ENCODE measurements around the gene UPF3A. TPM values are rescaled to one million over a fixed set of nuclear protein-coding genes. Genes with fewer than 3 reads are reported as not detected.
A peak's percentile ranks its signal among the peaks of the same experiment; 100 is the strongest.

The UPF3A gene
- total RNA-seq, 2 donors from 2014 or later: 29.0 to 32.6 TPM

GRCh38 chr13:114296902-114297301 lies 15.5 kb downstream of the UPF3A start:
- no peak for DNase-seq
- no peak for ATAC-seq
- intact Hi-C loops (cut with DNase I, micrococcal nuclease): no loop called here

GRCh38 chr13:114298866-114299265 lies 17.5 kb downstream of the UPF3A start:
- ATAC-seq (no peak), DNase-seq (no peak)
- intact Hi-C loops (cut with DNase I, micrococcal nuclease): no loop called here

DNA sequence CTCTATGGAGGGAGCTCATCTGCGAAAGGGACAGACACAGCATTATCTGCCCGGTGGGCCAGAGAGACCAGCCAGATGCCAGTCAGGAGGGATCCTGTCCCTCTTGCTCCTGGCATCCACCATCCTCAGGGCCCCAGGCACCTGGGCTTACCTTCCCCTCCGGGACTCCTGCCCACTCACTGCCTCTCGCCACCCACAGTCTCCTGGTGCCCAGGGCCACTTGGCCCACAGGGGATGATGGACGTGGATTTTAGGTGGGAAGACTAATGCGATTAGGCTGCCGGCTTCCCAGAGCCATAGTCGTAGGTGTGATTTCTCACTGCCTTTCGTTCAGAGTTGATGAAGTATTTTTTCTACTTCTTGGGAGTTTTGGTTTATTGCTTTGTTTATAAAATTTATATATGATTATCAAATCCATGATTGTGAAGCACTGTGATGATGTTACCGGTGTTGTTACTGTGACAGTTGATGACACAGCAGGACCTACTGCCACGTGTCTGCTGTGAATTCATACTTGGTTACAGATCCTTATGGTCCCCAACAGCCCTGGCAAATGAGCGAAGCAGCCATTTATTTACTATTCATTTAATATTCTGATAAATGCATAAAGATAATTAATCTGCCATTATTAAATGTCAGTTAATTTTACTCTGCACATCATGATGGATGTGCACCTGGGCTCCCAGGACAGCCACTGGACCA lies 18.4 kb downstream of the UPF3A start:
- no peak for ATAC-seq
- no peak for DNase-seq
- intact Hi-C loops (cut with DNase I, micrococcal nuclease): no loop called here

DNA sequence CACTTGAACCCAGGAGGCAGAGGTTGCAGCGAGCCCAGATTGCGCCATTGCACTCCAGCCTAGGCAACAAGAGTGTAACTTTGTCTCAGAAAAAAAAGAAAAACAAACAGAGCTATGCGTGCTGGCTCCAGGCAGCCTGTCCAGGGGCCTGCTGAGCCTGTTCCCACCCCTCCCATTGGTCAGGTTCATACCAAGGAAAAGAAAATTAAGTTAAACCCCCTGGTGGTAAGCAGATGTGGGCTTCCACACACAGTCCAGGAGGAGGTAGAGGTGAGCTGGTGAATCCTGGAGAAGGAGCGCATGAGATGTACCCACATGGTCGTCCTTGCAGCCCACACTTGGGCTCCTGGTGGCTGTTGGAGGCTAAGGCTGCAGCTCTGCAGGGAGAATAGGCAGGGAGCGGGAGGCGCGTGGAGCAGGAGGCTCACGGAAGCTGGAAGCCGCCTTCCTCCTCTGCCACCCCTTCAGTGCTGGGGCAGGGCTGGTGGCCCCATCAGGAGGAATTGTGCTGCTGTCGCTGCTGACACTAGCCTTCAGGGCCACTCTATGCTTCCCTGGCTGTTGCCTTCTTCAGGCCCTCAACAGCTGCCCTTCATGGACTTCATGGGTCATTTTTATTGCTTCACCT lies 22.4 kb downstream of the UPF3A start:
- no peak for DNase-seq
- intact Hi-C loops (cut with DNase I, micrococcal nuclease): no loop called here
- ATAC-seq: no peak

DNA sequence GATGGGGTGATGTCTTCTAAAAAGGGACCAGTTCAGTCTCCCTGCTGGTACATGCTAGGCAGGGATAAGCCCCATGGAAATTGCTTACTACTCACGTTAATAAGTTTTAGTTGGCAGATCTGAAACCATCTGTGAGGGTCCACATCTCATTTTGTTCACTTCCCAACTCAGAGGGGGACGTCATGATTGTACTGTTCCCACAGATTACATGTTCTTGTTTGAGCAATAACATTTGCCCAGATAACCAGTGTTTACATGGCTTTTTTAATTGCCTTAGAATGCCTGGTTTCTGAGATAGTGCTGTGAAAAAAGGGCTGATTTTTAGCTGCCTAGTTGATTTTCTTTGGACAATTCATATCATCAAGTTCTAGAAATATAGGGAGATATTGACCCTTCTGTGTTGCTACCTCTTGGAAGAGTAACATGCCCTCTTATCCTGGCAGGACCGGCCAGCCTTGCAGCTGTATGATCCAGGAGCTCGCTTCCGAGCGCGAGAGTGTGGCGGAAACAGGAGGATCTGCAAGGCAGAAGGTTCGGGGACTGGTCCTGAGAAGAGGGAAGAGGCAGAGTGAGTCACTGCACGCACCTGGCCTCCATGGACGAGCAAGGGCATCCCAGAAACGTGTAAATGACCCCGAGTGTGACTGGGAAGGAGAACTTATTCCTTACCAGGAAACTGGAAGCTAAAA lies 23.1 kb downstream of the UPF3A start:
- intact Hi-C loops (cut with DNase I, micrococcal nuclease): no loop called here
- ATAC-seq (no peak), DNase-seq (no peak)

DNA sequence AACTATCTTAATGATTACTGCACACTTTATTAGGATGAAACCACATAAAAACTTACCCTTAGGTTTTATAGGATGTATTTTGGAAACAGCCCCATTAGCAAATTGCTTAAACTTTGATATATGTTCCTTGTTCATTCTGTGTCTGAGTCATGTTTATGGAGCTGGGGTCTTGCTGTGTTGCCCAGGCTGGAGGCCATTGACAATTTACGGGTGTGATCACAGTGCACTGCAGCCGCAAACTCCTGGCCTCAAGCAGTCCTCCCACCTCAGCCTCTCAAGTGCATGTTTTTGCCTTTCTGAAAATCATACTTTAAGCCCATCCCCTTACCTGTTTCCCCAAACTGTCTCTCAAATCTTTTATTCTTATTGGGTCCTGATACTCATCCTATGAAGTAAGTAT lies 27.7 kb downstream of the UPF3A start:
- no peak for ATAC-seq
- intact Hi-C loops (cut with DNase I, micrococcal nuclease): no loop called here
- no peak for DNase-seq

GRCh38 chr13:114309806-114310410 lies 28.5 kb downstream of the UPF3A start:
- no peak for DNase-seq
- intact Hi-C loops (cut with DNase I, micrococcal nuclease): no loop called here
- no peak for ATAC-seq

DNA sequence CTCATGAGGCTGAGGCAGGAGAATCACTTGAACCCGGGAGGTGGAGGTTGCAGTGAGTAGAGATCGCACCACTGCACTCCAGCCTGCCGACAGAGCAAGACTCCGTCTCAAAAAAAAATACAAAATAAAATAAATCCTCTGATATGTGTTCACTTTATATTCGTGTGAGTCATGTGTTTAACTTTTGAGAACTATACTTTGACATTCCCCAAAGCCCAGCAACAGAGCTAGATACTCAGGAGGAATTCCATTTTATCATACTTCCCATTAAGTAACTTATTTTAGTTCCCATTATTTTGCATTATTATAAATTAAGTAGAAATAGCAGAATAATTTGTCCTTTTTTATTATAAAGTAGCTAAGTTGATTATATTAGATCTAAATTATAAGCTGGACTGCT lies 29.6 kb downstream of the UPF3A start:
- intact Hi-C loops (cut with DNase I, micrococcal nuclease): no loop called here
- ATAC-seq: no peak
- DNase-seq: no peak

DNA sequence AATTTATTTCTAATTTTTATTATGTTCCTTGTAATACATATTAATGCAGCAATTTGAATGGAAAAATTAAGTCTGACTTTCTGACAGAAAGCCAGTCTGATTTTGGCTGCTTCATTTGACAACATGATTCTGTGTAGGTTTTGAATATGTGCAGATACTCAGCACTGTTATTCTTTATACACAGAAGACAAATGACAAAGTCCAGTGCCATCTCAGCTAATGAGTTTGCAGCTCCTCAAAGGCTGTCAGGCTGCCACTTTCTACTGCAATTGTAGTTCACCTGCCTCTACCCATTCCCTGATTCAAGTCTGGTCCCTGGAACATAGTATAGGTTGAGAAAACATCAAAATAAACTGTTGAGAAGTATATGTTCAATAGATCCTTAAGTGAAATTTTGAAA lies 30.0 kb downstream of the UPF3A start:
- DNase-seq (no peak), ATAC-seq (no peak)
- intact Hi-C loops (cut with DNase I, micrococcal nuclease): no loop called here

GRCh38 chr13:114311908-114312307 lies 30.5 kb downstream of the UPF3A start:
- DNase-seq: no peak
- intact Hi-C loops (cut with DNase I, micrococcal nuclease): no loop called here
- ATAC-seq: no peak

DNA sequence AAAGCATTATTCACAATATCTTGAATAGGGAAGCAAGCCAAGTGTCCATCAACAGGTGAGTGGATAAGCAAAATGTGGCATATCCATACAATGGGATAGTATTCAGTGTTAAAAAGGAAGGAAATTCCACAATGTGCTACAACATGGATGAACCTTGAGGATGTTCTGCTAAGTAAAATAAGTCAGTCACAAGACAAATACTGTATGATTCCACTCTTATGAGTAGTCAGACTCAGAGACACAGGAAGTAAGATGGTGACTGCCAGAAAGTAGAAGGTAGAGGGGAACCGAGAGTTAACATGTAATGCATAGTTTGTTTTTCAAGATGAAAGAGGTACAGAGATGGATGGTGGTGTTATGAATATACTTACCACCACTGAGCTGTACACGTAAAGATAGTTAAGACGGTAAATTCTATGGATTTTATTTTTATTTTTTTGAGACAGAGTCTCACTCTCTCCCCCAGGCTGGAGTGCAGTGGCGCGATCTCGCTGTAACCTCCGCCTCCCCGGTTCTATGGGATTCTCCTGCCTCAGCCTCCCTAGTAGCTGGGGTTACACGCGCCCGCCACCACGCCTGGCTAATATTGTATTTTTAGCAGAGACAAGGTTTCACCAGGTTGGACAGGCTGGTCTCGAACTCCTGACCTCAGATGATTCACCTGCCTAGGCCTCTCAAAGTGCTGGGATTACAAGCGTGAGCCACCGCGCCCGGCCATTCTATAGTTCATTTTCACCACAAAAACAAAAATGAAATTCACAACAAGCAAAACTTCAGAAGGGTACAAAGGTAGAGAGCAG lies 31.9 kb downstream of the UPF3A start:
- ATAC-seq (no peak), DNase-seq (peak in 1 of 2 donors; percentile 23)
- intact Hi-C loops (cut with DNase I, micrococcal nuclease): no loop called here

GRCh38 chr13:114314074-114314912 lies 32.9 kb downstream of the UPF3A start, which contains the start of gene CHAMP1:
CHAMP1 (plus strand) TSS chr13:114314503; CDS start chr13:114323843, 9,340 bp downstream.
- DNase-seq (peak; percentile 94 to 97), ATAC-seq (peak; percentile 94)
- intact Hi-C loops (cut with DNase I, micrococcal nuclease): no loop called here

DNA sequence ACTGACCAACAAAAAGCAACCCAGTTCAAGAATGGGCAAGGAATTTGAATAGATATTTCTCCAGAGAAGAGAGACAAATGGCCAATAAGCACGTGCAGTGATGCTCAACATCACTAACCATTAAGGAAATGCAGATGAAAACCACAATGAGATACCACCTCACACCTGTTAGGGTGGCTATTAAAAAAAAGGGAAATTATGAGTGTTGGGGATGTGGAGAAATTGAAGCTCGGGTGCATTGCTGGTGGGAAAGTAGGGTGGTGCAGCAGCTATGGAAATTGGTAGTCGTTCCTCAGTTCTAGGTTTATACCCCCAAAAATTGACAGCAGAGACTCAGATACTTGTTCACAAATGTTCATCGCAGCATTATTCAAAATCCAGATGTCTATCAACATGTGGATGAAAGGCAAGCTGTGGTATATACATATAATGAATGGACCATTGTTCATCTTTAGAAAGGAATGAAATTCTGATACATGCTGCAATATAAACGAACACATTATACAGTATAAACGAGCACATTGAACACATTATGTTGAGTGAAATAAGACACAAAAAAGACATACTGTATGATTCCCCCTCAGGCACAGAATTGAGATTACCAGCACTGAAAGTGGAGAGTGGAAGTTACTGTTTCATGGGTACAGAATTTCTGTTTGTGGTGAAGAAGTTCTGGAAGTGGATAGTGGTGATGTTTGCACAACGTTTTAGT lies 33.8 kb downstream of the UPF3A start:
- DNase-seq (no peak), ATAC-seq (no peak)
- intact Hi-C loops (cut with DNase I, micrococcal nuclease): no loop called here

DNA sequence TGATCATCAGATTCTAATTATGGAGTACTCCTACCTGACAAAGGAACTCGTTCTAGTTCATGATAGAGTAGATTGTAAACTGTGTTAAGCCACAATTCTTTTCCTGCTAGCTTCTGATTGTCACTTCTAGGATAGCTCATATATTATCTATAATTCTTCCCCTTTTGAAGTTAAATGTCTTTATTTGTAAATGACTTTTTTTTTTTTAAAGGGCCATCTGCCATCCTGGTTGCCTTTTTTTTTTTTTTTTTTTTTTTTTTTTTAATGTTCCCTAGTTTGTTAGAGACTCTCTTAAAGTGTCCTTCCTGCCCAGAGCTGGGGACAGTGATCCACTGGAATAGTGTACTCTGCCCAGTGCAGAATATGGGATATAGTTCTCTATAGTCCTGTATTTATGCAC lies 37.2 kb downstream of the UPF3A start:
- DNase-seq (no peak), ATAC-seq (no peak)
- intact Hi-C loops (cut with DNase I, micrococcal nuclease): no loop called here

DNA sequence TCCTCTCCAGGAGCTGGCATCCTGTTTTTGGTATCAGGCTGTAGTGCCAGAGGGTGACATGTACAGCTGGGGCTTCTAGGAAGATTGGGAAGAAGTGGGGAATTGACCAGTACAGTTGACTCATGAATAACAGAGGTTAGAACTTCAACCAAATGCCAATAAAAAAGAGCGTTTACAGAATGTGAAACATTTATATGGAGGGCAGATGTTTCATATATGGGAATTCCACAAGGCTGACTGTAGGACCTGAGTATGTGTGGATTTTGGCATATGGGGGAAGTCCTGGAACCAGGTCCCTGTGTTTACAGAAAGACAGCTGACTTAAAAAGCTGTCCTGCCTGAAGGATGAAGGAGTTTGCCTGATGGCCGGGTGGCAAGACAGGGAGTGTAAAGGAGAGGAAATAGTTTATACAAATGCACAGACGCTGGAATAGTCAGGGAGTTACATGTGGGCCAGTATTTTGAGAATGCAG lies 38.1 kb downstream of the UPF3A start:
- ATAC-seq (no peak), DNase-seq (no peak)
- intact Hi-C loops (cut with DNase I, micrococcal nuclease): no loop called here

GRCh38 chr13:114320065-114320464 lies 38.7 kb downstream of the UPF3A start:
- no peak for DNase-seq
- intact Hi-C loops (cut with DNase I, micrococcal nuclease): no loop called here
- ATAC-seq: no peak

GRCh38 chr13:114321256-114321655 lies 39.9 kb downstream of the UPF3A start:
- intact Hi-C loops (cut with DNase I, micrococcal nuclease): no loop called here
- DNase-seq (no peak), ATAC-seq (no peak)
